Measurements from ENCODE around the gene MYMK. TPM values are rescaled to one million over a fixed set of nuclear protein-coding genes. Genes with fewer than 3 reads are reported as not detected.

MYMK gene
- total RNA-seq, 2 donors from 2014 or later = not detected

- TF ChIP-seq CTCF (conservative IDR thresholded peaks at IDR 0.05) = no peak
- no peak for DNase-seq
- Mint-ChIP-seq H3K36me3 (ENCODE audit: low read depth) (no peaks in the 10 kb centered on the region), H3K4me1 (peaks cover 12% of the 10 kb centered on the region), H3K27me3 (ENCODE audit: insufficient read depth) (peaks cover 3% of the 10 kb centered on the region), H3K27ac (no peak overlapping the region), H3K9me3 (no peaks in the 10 kb centered on the region), H3K4me3 (no peak overlapping the region)
- WGBS, 2 experiments (ENCODE audit: insufficient coverage in 1 of 2, insufficient read length in 1 of 2) = 94 to 98% methylated on average over 16 to 22 of the region's 22 CpGs
- no peaks in the 10 kb centered on the region for H3K36me3 ChIP-seq (ENCODE audit: control insufficient read depth, insufficient read depth, low read length)
- no peaks in the 10 kb centered on the region for H3K27me3 ChIP-seq (ENCODE audit: control insufficient read depth, insufficient read depth, low read length, poor library complexity, severe bottlenecking)
- no peak overlapping the region for H3K4me3 ChIP-seq (ENCODE audit: low read length)
- peaks cover 4% of the 10 kb centered on the region for H3K4me1 ChIP-seq (ENCODE audit: control insufficient read depth, insufficient read depth, low read length)
- H3K27ac ChIP-seq (ENCODE audit: low read depth, low read length) = no peak overlapping the region
- H3K9me3 ChIP-seq (ENCODE audit: control insufficient read depth, low read length) = no peaks in the 10 kb centered on the region
- H3K9ac ChIP-seq (ENCODE audit: extremely low read depth, low read length, poor library complexity, severe bottlenecking) = no peak overlapping the region
These were observed 36.2 kb upstream of the MYMK start for GRCh38 chr9:133560944-133561343.

GRCh38 chr9:133560311-133560710 lies 35.6 kb upstream of the MYMK start:
- Mint-ChIP-seq H3K36me3 (ENCODE audit: low read depth) (no peaks in the 10 kb centered on the region), H3K27ac (no peak overlapping the region), H3K4me1 (peaks cover 12% of the 10 kb centered on the region), H3K4me3 (no peak overlapping the region), H3K9me3 (no peaks in the 10 kb centered on the region), H3K27me3 (ENCODE audit: insufficient read depth) (peaks cover 3% of the 10 kb centered on the region)
- Histone ChIP-seq H3K27ac (ENCODE audit: low read depth, low read length) (no peak overlapping the region), H3K27me3 (ENCODE audit: control insufficient read depth, insufficient read depth, low read length, poor library complexity, severe bottlenecking) (no peaks in the 10 kb centered on the region), H3K36me3 (ENCODE audit: control insufficient read depth, insufficient read depth, low read length) (no peaks in the 10 kb centered on the region), H3K9ac (ENCODE audit: extremely low read depth, low read length, poor library complexity, severe bottlenecking) (no peak overlapping the region), H3K4me3 (ENCODE audit: low read length) (no peak overlapping the region), H3K4me1 (ENCODE audit: control insufficient read depth, insufficient read depth, low read length) (peaks cover 4% of the 10 kb centered on the region), H3K9me3 (ENCODE audit: control insufficient read depth, low read length) (no peaks in the 10 kb centered on the region)
- no peak for TF ChIP-seq CTCF (conservative IDR thresholded peaks at IDR 0.05)
- DNase-seq = no peak
- WGBS, 2 experiments (ENCODE audit: insufficient coverage in 1 of 2, insufficient read length in 1 of 2) = 91 to 93% methylated on average over 6 to 15 of the region's 15 CpGs

GRCh38 chr9:133558191-133559126 lies 33.7 kb upstream of the MYMK start:
- no peak overlapping the region for H3K27ac Mint-ChIP-seq

More at GRCh38 chr9:133558191-133559126, 33.7 kb upstream of the MYMK start:
- no peak overlapping the region for H3K4me3 ChIP-seq (ENCODE audit: low read length)
- no peaks in the 10 kb centered on the region for H3K27me3 ChIP-seq (ENCODE audit: control insufficient read depth, insufficient read depth, low read length, poor library complexity, severe bottlenecking)
- no peak for TF ChIP-seq CTCF (conservative IDR thresholded peaks at IDR 0.05)
- WGBS, 2 experiments (ENCODE audit: insufficient coverage in 1 of 2, insufficient read length in 1 of 2) = 29 to 48% methylated on average over 20 to 31 of the region's 31 CpGs
- no peaks in the 10 kb centered on the region for H3K36me3 ChIP-seq (ENCODE audit: control insufficient read depth, insufficient read depth, low read length)
- H3K9ac ChIP-seq (ENCODE audit: extremely low read depth, low read length, poor library complexity, severe bottlenecking) = no peak overlapping the region
- peak; percentile 76 for DNase-seq
- Mint-ChIP-seq H3K27me3 (ENCODE audit: insufficient read depth) (peaks cover 3% of the 10 kb centered on the region), H3K9me3 (no peaks in the 10 kb centered on the region), H3K36me3 (ENCODE audit: low read depth) (no peaks in the 10 kb centered on the region), H3K4me1 (peaks cover 12% of the 10 kb centered on the region), H3K4me3 (no peak overlapping the region)
- H3K9me3 ChIP-seq (ENCODE audit: control insufficient read depth, low read length) = no peaks in the 10 kb centered on the region
- H3K27ac ChIP-seq (ENCODE audit: low read depth, low read length) = peak overlapping the region; percentile 89
- peaks cover 4% of the 10 kb centered on the region for H3K4me1 ChIP-seq (ENCODE audit: control insufficient read depth, insufficient read depth, low read length)
